ENCODE measurements around the gene LPAR2.

Gene LPAR2

GRCh38 chr19:19647037-19647835 lies 19.2 kb upstream of the LPAR2 start:
- Mint-ChIP-seq H3K36me3 (peaks cover 49% of the 10 kb centered on the region), H3K27me3 (no peaks in the 10 kb centered on the region), H3K9me3 (no peaks in the 10 kb centered on the region), H3K4me3 (no peak overlapping the region), H3K27ac (no peak overlapping the region), H3K4me1 (peaks cover 11% of the 10 kb centered on the region)
- DNase-seq = no peak
- CTCF ChIA-PET = interaction anchor here (4.0 kb wide), 1 partner anchor 115 kb away, joined by 38 read pairs; no protein-coding TSS in a partner anchor

- Mint-ChIP-seq H3K9me3 (no peaks in the 10 kb centered on the region), H3K4me3 (no peak overlapping the region), H3K4me1 (peaks cover 19% of the 10 kb centered on the region), H3K27ac (no peak overlapping the region), H3K27me3 (no peaks in the 10 kb centered on the region), H3K36me3 (peaks cover 48% of the 10 kb centered on the region)
- CTCF ChIA-PET = interaction anchor here (0.9 to 4.0 kb wide), 5 partner anchors 14 to 115 kb away, joined by 3 to 38 read pairs (median 3); no protein-coding TSS in a partner anchor
- DNase-seq = no peak
Observed at GRCh38 chr19:19645233-19645870, 17.3 kb upstream of the LPAR2 start.

- Mint-ChIP-seq H3K36me3 (peaks cover 48% of the 10 kb centered on the region), H3K4me1 (peaks cover 24% of the 10 kb centered on the region), H3K27ac (peak overlapping the region; percentile 97), H3K4me3 (peak overlapping the region; percentile 97), H3K9me3 (no peaks in the 10 kb centered on the region), H3K27me3 (no peaks in the 10 kb centered on the region)
- CTCF ChIA-PET = interaction anchor here (0.7 to 4.0 kb wide), 17 partner anchors 10 to 114 kb away, joined by 3 to 38 read pairs (median 4); partner anchors contain the start of gene ZNF101
- no peak for DNase-seq
Observed at GRCh38 chr19:19644054-19644388, 16.0 kb upstream of the LPAR2 start.

- peaks cover 25% of the 10 kb centered on the region for H3K4me1 Mint-ChIP-seq
- no peaks in the 10 kb centered on the region for H3K27me3 Mint-ChIP-seq
- CTCF ChIA-PET = interaction anchor here (0.6 to 4.0 kb wide), 17 partner anchors 9 to 111 kb away, joined by 3 to 38 read pairs (median 4); partner anchors contain the start of gene ZNF101
- peaks cover 50% of the 10 kb centered on the region for H3K36me3 Mint-ChIP-seq
- peak within 1 kb of the TSS; percentile 97 for H3K4me3 Mint-ChIP-seq
- no peaks in the 10 kb centered on the region for H3K9me3 Mint-ChIP-seq
- peak within 1 kb of the TSS; percentile 97 for H3K27ac Mint-ChIP-seq
- peak; percentile 92 for DNase-seq
Observed at GRCh38 chr19:19643158-19644053, 15.4 kb upstream of the LPAR2 start, which contains the start of gene GMIP. TSS of gene GMIP (minus strand) at chr19:19643657. CDS start at chr19:19643529, 128 bp downstream.

GRCh38 chr19:19642506-19643157 lies 14.6 kb upstream of the LPAR2 start:
- Mint-ChIP-seq H3K27ac (peak overlapping the region; percentile 97), H3K4me1 (peaks cover 28% of the 10 kb centered on the region), H3K9me3 (no peaks in the 10 kb centered on the region), H3K36me3 (peaks cover 48% of the 10 kb centered on the region), H3K27me3 (no peaks in the 10 kb centered on the region), H3K4me3 (peak overlapping the region; percentile 97)
- DNase-seq = peak; percentile 60
- CTCF ChIA-PET = no interaction called here

- Mint-ChIP-seq H3K36me3 (peaks cover 61% of the 10 kb centered on the region), H3K4me3 (no peak overlapping the region), H3K9me3 (no peaks in the 10 kb centered on the region), H3K4me1 (peaks cover 46% of the 10 kb centered on the region), H3K27ac (no peak overlapping the region), H3K27me3 (no peaks in the 10 kb centered on the region)
- CTCF ChIA-PET = no interaction called here
- DNase-seq = no peak
Observed at GRCh38 chr19:19637523-19638251, 9.7 kb upstream of the LPAR2 start.

GRCh38 chr19:19637186-19637522 lies 9.1 kb upstream of the LPAR2 start:
- Mint-ChIP-seq H3K4me3 (no peak overlapping the region), H3K36me3 (peaks cover 62% of the 10 kb centered on the region), H3K27ac (no peak overlapping the region), H3K9me3 (no peaks in the 10 kb centered on the region), H3K27me3 (no peaks in the 10 kb centered on the region), H3K4me1 (peaks cover 42% of the 10 kb centered on the region)
- CTCF ChIA-PET = no interaction called here
- DNase-seq = no peak

- CTCF ChIA-PET = no interaction called here
- H3K4me1 Mint-ChIP-seq = peaks cover 37% of the 10 kb centered on the region
- DNase-seq = no peak
- H3K36me3 Mint-ChIP-seq = peaks cover 59% of the 10 kb centered on the region
- no peak overlapping the region for H3K4me3 Mint-ChIP-seq
- no peaks in the 10 kb centered on the region for H3K27me3 Mint-ChIP-seq
- H3K27ac Mint-ChIP-seq = no peak overlapping the region
- H3K9me3 Mint-ChIP-seq = no peaks in the 10 kb centered on the region
Observed at GRCh38 chr19:19636573-19637185, 8.7 kb upstream of the LPAR2 start.

GRCh38 chr19:19635313-19635702 lies 7.3 kb upstream of the LPAR2 start:
- no peak overlapping the region for H3K27ac Mint-ChIP-seq
- H3K36me3 Mint-ChIP-seq = peaks cover 61% of the 10 kb centered on the region
- no peak for DNase-seq
- H3K27me3 Mint-ChIP-seq = no peaks in the 10 kb centered on the region
- CTCF ChIA-PET = no interaction called here
- H3K4me3 Mint-ChIP-seq = no peak overlapping the region
- H3K4me1 Mint-ChIP-seq = peaks cover 34% of the 10 kb centered on the region
- H3K9me3 Mint-ChIP-seq = no peaks in the 10 kb centered on the region

GRCh38 chr19:19634516-19635312 lies 6.7 kb upstream of the LPAR2 start:
- peaks cover 29% of the 10 kb centered on the region for H3K4me1 Mint-ChIP-seq
- H3K27me3 Mint-ChIP-seq = no peaks in the 10 kb centered on the region
- no peak for DNase-seq
- H3K27ac Mint-ChIP-seq = peak overlapping the region; percentile 76
- H3K9me3 Mint-ChIP-seq = no peaks in the 10 kb centered on the region
- H3K4me3 Mint-ChIP-seq = no peak overlapping the region
- CTCF ChIA-PET = interaction anchor here (1.2 to 1.7 kb wide), 3 partner anchors 9 to 102 kb away, joined by 3 to 7 read pairs (median 3); partner anchors contain the start of gene GMIP
- H3K36me3 Mint-ChIP-seq = peaks cover 58% of the 10 kb centered on the region

GRCh38 chr19:19633711-19634515 lies 5.9 kb upstream of the LPAR2 start:
- Mint-ChIP-seq H3K27me3 (no peaks in the 10 kb centered on the region), H3K27ac (peak overlapping the region; percentile 62), H3K9me3 (no peaks in the 10 kb centered on the region), H3K4me3 (no peak overlapping the region), H3K4me1 (peaks cover 30% of the 10 kb centered on the region), H3K36me3 (peaks cover 62% of the 10 kb centered on the region)
- CTCF ChIA-PET = interaction anchor here (1.2 to 1.7 kb wide), 3 partner anchors 10 to 102 kb away, joined by 3 to 7 read pairs (median 3); partner anchors contain the start of gene GMIP
- DNase-seq = no peak
